Thyroid gland (tissue), 4 donors: ENCODE results near the gene VPS8.

Experiments used
- CTCF ChIP-seq, 6 experiments: fragments of 200-600 bp in 3 of 6; fragments of 450-650 bp in 3 of 6; sonication (generic) in 3 of 6; IDR thresholded peaks; one replicate each; pipeline ENCODE4 v1.5.1; 2016 to 2019; ENCODE audit warnings: antibody characterized with exemption in 6 of 6, mild to moderate bottlenecking in 2 of 6, inconsistent platforms in 1 of 6, moderate library complexity in 1 of 6
- POLR2A ChIP-seq, 2 donors: fragments of 450-650 bp; IDR thresholded peaks; one replicate each; pipeline ENCODE4 v1.6.1; 2017; ENCODE audit warnings: antibody characterized with exemption in 2 of 2, mild to moderate bottlenecking in 2 of 2, moderate library complexity in 1 of 2

- TF ChIP-seq CTCF (IDR thresholded peaks at IDR 0.05) (no peak), POLR2A (IDR thresholded peaks at IDR 0.05) (no peak)
These were observed 219.0 kb downstream of the VPS8 start for GRCh38 chr3:185030951-185031350.
